Measurements from ENCODE around the gene PTPRN2. TPM values are rescaled to one million over a fixed set of nuclear protein-coding genes. Genes with fewer than 3 reads are reported as not detected.
"Not testable (repeated sequence)": the region's sequence is repeated elsewhere in the genome, so short reads cannot be mapped to it uniquely, and the experiment has no call there.

Gene PTPRN2
- total and polyA plus RNA-seq, 7 donors: 0.47 to 0.82 (median 0.51) TPM

DNA sequence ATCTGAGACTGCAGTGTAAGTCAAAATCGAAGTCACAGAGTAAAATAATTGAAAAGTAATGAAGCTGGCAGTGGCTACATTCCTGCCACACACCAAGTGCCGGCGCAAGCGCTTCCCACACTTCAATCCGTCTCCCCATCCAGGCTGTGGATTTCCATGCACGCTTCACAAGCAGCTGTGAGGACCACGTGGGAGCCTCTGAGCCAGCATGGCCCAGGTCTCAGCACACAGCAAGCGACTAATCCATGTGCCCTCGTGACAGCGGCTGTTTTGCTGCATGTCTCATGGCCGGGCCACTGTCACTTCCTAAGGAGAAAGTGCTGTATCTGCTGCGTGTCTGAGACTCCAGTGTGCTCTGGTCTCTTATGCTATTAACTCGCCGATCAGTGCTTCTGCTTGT, 683.9 kb downstream of the PTPRN2 start:
- ATAC-seq: no peak
- DNase-seq: no peak
- no peaks in the 10 kb centered on the region for H3K27me3 ChIP-seq (ENCODE audit: insufficient read depth in 3 of 3, low read length in 2 of 3)
- intact Hi-C loops (cut with DNase I): no loop called here
- H3K4me1 ChIP-seq: no peaks in the 10 kb centered on the region
- TF ChIP-seq, protein P1, sequence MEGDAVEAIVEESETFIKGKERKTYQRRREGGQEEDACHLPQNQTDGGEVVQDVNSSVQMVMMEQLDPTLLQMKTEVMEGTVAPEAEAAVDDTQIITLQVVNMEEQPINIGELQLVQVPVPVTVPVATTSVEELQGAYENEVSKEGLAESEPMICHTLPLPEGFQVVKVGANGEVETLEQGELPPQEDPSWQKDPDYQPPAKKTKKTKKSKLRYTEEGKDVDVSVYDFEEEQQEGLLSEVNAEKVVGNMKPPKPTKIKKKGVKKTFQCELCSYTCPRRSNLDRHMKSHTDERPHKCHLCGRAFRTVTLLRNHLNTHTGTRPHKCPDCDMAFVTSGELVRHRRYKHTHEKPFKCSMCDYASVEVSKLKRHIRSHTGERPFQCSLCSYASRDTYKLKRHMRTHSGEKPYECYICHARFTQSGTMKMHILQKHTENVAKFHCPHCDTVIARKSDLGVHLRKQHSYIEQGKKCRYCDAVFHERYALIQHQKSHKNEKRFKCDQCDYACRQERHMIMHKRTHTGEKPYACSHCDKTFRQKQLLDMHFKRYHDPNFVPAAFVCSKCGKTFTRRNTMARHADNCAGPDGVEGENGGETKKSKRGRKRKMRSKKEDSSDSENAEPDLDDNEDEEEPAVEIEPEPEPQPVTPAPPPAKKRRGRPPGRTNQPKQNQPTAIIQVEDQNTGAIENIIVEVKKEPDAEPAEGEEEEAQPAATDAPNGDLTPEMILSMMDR (IDR thresholded peaks at IDR 0.05): no peak
- no peaks in the 10 kb centered on the region for H3K36me3 ChIP-seq (ENCODE audit: insufficient read depth in 1 of 2, low read depth in 1 of 2)
- H3K27ac ChIP-seq: no peak overlapping the region
- H3K4me3 ChIP-seq: no peak overlapping the region
- WGBS, 3 donors: 33 to 46% (median 34%) methylated on average over 14 of the region's 14 CpGs
- no peaks in the 10 kb centered on the region for H3K9me3 ChIP-seq

DNA sequence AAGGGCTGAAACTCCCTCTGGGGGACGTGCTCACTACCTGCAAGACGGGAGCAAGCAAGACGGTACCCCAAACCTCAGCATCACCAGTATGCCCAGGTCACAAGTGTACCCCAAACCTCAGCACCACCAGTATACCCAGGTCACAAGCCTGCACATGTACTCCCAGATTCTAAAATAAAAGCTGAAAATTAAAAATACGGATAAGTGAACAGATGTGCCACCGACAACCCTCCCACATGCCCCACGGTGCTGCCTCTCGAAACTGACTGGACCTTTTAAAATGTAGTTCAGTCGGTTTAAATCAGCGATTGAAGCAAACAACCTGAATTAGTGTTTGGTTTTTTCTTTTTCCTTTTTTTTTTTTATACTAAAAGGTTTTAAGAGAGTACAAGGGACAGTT, 684.3 kb downstream of the PTPRN2 start:
- H3K27ac ChIP-seq: no peak overlapping the region
- DNase-seq (no peak), ATAC-seq (no peak)
- intact Hi-C loops (cut with DNase I): no loop called here
- H3K4me3 ChIP-seq: no peak overlapping the region
- H3K4me1 ChIP-seq: no peaks in the 10 kb centered on the region
- H3K36me3 ChIP-seq (ENCODE audit: insufficient read depth in 1 of 2, low read depth in 1 of 2): no peaks in the 10 kb centered on the region
- TF ChIP-seq, protein P1 (IDR thresholded peaks at IDR 0.05): no peak
- no peaks in the 10 kb centered on the region for H3K9me3 ChIP-seq
- WGBS, 3 donors: 70 to 75% (median 71%) methylated on average over 9 of the region's 9 CpGs
- no peaks in the 10 kb centered on the region for H3K27me3 ChIP-seq (ENCODE audit: insufficient read depth in 3 of 3, low read length in 2 of 3)

DNA sequence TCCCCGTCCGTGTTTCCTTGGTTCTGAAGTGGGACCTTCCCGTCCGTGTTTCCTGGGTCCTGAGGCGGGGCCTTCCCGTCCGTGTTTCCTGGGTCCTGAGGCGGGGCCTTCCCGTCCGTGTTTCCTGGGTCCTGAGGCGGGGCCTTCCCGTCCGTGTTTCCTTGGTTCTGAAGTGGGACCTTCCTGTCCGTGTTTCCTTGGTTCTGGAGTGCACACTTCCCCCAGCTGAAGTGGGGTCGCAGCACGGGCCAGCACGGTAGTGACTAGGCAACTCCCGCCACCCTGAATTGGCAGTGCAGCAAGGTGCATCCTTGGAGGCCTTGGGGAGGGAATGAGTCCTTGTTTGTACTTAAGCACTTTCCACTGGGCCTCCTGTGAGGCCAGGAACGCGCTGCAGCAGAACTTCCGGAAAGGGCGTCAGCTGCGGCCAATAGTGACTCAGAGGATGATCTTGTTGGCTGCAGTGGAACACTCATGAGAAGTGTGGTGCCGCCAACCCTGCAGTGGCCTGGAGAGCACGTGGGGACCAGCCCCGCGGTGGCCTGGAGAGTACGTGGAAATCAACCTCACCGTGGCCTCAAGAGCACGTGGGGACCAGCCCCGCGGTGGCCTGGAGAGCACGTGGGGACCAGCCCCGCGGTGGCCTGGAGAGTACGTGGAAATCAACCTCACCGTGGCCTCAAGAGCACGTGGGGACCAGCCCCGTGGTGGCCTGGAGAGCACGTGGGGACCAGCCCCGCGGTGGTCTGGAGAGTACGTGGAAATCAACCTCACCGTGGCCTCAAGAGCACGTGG, 685.6 kb downstream of the PTPRN2 start:
- H3K36me3 ChIP-seq (ENCODE audit: insufficient read depth in 1 of 2, low read depth in 1 of 2); H3K9me3 ChIP-seq; H3K27me3 ChIP-seq (ENCODE audit: insufficient read depth in 3 of 3, low read length in 2 of 3); H3K4me1 ChIP-seq; ATAC-seq; H3K4me3 ChIP-seq; H3K27ac ChIP-seq; DNase-seq; intact Hi-C loops (cut with DNase I): not testable (repeated sequence)
- 90 to 93% (median 91%) methylated on average over 33 to 44 of the region's 45 CpGs for whole genome bisulfite sequencing, 3 donors

DNA sequence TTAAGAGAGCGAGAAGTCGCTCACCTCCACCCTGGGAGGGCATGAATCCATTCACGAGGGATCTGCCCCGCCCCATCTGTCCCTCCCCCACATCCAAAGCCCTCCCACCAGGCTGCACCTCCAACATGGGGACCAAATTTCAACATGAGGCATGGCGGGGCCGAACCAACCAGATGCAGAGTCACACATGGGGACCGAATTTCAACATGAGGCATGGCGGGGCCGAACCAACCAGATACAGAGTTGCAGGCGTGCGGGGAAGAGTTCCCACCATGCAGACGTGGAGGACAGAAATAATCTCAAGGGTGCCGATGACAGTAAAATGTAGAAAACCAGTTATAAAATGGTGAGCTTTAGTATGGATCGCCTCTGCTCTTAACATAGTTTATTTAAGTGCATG, 686.5 kb downstream of the PTPRN2 start:
- Histone ChIP-seq H3K4me3 (no peak overlapping the region), H3K4me1 (no peaks in the 10 kb centered on the region), H3K36me3 (ENCODE audit: insufficient read depth in 1 of 2, low read depth in 1 of 2) (no peaks in the 10 kb centered on the region), H3K27ac (no peak overlapping the region), H3K27me3 (ENCODE audit: insufficient read depth in 3 of 3, low read length in 2 of 3) (no peaks in the 10 kb centered on the region), H3K9me3 (no peaks in the 10 kb centered on the region)
- WGBS, 3 donors: 85 to 87% (median 86%) methylated on average over 14 of the region's 14 CpGs
- ATAC-seq: no peak
- TF ChIP-seq, protein P1 (IDR thresholded peaks at IDR 0.05): no peak
- DNase-seq: no peak
- intact Hi-C loops (cut with DNase I): no loop called here

DNA sequence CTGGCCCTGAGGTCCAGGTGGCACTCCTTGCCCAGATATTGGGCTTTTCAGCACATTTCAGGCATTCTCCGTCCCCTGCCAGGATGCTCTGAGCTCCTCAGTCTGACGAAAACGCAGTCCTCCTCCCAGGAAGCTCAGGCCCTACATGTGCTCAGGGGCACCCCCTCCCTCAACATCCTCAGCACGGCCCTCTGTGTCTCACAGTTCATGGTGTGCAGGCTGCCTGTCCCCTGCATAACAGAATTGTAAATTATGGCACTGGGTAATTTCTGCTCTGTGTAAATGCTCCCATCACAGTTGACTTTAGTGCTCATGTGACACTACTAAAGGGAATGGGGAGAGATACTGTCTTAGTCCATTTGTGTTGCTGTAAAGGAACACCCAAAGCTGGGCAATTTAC, 687.1 kb downstream of the PTPRN2 start:
- no peaks in the 10 kb centered on the region for H3K36me3 ChIP-seq (ENCODE audit: insufficient read depth in 1 of 2, low read depth in 1 of 2)
- H3K4me1 ChIP-seq: no peaks in the 10 kb centered on the region
- DNase-seq (no peak), ATAC-seq (no peak)
- intact Hi-C loops (cut with DNase I): no loop called here
- peaks cover 0 to 2% (median 0%) of the 10 kb centered on the region in 3 donors for H3K27me3 ChIP-seq (ENCODE audit: insufficient read depth in 3 of 3, low read length in 2 of 3)
- TF ChIP-seq, protein P1 (IDR thresholded peaks at IDR 0.05): no peak
- H3K9me3 ChIP-seq: no peaks in the 10 kb centered on the region
- 52 to 75% (median 72%) methylated on average over 4 of the region's 4 CpGs for WGBS, 3 donors
- H3K27ac ChIP-seq: no peak overlapping the region
- no peak overlapping the region for H3K4me3 ChIP-seq

All from psoas muscle (tissue), 8 donors.